Activated CD4-positive, CD25-positive, alpha-beta regulatory T cell treated with anti-CD3 and anti-CD28 coated beads, Interleukin-2, amount 50 U/mL, for 24 hours (primary cell): ENCODE results near the gene SUFU.

Source experiments
- ATAC-seq, 2 donors: fragments of 150-1000 bp; cut with Tn5 transposase; one replicate each; pipeline ENCODE4 v1.10.0; 2021; ENCODE audit warnings: mild to moderate bottlenecking in 1 of 2, moderate library complexity in 1 of 2

SUFU gene

DNA sequence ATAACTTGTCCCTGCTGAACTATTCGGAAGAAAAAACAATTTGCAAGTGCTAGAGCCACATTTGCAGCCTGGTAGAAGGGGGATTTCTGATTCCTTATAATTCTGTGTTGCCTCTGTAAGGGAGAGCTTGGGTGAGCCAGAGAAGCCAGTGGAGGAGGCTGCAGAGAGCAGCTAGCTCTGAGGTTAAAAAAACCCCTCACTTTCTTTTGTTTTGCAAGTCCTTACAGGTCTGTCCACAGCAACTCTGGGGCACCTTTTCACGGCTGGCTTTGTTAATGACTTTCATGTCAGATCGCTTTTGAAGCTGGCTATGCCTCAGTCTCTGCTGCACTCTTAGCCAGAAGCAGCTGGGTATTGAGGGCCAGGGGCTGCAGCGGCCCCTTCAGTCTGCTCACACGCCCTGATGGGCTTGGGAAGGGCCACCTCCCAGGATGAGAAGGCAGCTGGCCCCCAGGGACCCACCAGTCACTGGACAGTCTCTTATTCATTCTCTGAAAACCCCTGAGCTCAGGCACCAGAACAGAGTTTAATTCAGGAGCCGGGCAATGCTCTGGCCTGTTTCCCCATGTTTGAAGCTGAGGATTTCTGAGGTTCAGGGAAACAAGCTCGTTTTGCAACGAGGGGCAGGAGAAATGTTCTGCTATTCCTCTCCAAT lies 171.4 kb downstream of the SUFU start:
- ATAC-seq = no peak

DNA sequence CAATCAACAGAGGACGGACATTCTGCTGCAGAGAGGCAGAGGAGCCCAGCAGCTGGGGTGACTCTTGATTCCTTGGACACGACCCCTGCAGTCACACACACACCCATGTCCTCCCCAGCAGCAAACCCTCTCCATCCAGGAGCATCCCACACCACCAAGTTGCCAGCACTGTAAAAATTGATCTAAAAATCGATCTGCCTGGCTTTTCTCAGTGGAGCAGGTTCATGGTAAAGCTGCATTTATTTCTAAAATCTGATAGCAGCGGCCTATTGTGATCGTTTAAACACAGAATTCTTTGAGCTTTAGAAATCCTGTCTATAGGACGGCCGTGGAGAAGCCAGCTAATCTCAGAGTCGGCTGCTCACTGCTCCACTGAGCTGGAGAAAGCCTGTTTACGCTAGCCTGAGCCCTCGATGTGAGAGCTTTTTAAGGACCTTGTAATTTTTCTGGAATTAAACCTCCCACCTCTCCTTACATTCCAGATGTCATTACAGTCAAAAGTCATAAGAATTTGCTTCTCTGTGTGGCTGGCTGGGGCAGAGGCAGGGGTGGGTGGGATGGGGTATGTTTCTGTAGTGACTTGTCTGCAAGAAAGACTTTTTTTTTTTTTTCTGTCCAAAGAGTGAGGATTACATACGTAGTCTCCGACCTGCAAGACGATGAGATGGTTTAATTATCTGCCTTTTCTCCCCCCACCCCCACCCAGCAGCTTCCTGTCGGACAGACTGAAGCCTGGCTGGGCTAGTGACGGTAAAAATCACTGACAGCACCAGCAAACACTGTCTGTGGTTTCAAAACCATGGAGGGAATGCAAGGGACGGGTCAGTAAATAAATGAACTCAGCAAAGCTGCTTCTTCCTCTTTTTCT lies 172.1 kb downstream of the SUFU start:
- no peak for ATAC-seq

- ATAC-seq = no peak
Observed at GRCh38 chr10:102676534-102677315, 173.0 kb downstream of the SUFU start.

DNA sequence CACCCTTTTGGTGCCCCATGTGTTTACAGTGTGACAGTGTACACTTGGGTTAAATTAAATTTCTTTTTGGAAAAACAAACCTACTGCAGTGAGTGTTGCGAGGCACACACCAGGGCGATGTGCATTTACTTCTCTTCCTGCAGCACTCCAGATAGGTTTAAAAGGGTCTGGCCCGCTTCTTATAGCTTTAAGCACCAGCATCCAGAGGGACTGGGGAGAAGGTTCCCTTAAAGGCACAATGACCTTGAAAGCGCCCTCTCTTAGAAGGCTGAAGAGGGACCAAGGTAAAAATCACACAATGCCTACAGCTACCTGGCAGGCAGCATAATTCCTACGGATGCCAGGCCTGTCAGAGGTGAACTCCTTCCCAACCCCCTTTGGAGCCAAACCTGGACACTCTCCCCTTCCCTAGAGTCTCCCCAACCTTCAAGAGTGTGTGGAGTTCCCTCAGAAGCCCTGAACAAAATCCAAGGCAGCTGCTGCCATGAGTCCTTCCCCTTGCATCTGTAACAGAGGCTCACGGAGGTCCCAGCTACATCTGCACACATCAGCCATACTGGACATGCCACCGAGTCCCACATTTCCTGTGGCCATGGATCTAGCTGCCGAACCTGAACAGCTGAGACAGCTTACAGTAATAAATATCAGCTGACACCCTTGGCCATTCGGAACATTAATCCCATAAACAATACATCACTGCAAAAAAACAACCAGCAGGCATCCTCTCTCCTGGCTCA lies 173.7 kb downstream of the SUFU start:
- no peak for ATAC-seq

GRCh38 chr10:102678068-102678400 lies 174.3 kb downstream of the SUFU start:
- no peak for ATAC-seq

DNA sequence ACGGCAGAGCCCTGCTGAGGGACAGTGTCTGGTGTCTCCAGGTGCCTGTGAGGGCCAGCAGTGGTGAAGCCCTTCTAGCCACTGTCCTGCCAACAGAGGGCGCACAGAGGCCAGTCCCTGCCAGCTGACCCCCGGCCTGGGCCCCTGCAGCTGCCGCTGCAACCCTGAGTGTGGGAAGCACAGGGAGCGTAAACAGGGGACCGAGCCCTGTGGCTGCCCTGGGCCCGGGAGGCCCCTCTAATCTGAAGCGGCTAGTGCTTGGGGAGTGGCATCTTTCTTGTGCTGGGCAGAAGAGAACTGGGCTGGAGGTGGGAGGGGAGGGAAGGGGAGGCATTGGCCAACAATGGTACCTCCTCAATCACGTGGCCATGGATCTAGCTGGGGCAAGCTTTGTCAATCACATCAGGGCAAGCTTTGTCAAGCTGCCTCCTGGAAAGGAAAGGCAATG lies 175.1 kb downstream of the SUFU start:
- no peak for ATAC-seq

GRCh38 chr10:102679596-102679995 lies 175.8 kb downstream of the SUFU start:
- ATAC-seq = no peak

DNA sequence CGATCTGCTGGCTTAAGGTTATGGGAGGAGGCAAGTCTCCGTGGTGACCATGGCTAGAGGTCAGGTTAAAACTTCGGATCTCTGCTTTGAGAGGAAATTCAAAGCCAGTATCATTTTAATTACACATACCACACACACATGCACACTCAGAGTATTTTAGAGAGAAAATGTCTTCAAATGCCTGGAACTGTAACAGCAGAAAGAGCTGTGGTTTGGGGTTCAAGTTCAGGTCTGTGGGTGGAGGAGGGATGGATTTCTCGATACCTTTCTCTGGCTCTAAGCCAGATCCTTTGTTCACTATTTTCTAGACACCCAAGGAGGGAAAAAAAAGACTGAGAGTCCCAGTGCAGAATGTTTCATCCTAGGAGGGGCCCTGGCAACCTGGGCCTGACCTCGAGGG lies 177.9 kb downstream of the SUFU start:
- ATAC-seq = no peak

DNA sequence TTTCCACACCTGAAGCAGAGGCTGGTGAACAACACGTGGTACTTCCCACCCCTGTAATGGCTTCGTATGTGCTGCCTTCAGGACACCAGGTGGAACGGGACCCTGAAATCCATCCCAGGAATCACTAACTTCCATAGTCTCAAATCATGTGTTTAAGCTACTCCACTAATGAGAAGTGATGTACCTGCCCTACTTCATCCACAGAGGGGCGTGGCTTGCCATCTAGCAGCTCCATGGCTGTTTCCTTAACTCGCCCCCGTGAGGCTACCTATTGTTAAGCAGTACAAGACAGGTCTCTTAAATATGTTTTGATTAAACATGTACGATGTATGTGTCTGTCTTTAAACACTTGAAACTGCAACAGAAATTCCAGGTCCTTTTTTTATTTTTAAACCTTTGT lies 178.6 kb downstream of the SUFU start:
- no peak for ATAC-seq

DNA sequence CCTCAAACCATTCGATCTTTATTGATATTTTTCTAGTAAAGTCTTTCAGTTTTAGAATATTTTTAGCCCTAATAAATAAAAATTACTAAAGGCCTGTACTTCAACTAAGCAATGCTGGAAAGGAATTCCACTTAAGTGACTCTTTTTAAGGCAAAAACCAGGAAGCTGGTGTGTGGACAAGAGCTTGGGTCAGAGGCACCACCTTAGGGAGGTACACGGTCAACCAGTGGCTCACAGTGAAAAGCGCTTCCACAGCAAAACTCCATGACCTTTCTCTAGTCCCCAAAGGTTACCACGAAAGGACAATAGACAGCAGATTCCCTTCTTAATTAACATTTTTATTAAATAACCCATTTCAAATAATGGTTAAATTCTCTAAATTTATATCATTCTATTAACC lies 179.2 kb downstream of the SUFU start:
- ATAC-seq = no peak
